Fibroblast of mammary gland (primary cell): Measurements from ENCODE around the gene EYA2.

Experiments used
- DNase-seq: peaks from one replicate; pipeline ENCODE4 v3.0.0-alpha.2; 2010; ENCODE audit warnings: low read depth
- H3K4me3 ChIP-seq: 2 replicates; pipeline ENCODE4 v1.5.1; 2011; ENCODE audit warnings: low read depth, mild to moderate bottlenecking, low read length, moderate library complexity; ENCODE audit not compliant: control insufficient read depth
- CTCF ChIP-seq: conservative IDR thresholded peaks from 2 replicates; pipeline ENCODE4 v1.5.1; 2011; ENCODE audit warnings: low read depth, low read length, inconsistent platforms; ENCODE audit not compliant: control insufficient read depth, insufficient read depth

Gene EYA2

GRCh38 chr20:47020231-47020630 is 125.6 kb downstream of the EYA2 start:
- no peak for DNase-seq
- H3K4me3 ChIP-seq, result no peak overlapping the region

DNA sequence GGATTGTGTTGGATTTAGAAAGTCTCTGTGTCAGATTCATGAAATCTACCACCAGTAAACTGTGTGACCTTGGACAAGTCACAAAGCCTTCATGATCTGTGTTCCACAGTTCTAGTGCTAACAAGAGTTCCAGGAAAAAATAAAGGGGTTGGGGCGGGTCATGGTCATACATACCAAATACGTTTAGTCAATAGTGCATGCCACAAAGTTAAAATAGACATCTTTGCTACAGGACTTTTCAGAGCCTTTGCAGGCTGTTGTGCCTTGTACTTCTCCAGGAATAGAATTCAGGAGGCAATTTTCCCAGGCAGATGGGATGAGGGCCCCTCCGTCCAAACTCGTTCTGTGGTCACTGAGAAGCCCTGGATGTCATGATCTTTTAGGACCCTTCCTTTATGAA is 127.2 kb downstream of the EYA2 start:
- TF ChIP-seq CTCF, result no peak
- DNase-seq, result no peak
- H3K4me3 ChIP-seq, result no peak overlapping the region

More at GRCh38 chr20:47020231-47020630, 125.6 kb downstream of the EYA2 start:
- TF ChIP-seq CTCF, result no peak

GRCh38 chr20:47024461-47024937 is 129.9 kb downstream of the EYA2 start:
- no peak for TF ChIP-seq CTCF
- no peak for DNase-seq
- no peak overlapping the region for H3K4me3 ChIP-seq

DNA sequence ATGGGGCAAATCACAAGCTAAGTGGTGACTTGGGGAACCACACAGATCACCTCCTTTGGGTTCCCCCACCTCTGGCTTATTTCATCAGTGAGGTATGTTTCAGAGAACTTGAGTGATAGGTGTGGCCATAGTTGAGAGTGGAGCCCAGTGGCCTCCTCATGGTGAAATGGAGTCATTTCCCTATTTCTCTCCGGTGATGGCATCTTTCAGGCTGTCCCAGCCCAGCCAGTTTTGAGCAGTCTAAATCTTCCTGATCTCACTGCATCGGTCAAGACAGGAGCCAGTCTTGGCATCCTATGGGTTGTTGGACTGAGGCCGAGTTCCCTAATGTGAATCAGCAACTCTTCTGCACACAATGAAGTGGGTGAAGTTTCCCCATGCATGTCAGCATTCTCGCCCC is 132.4 kb downstream of the EYA2 start:
- DNase-seq, result no peak
- no peak for TF ChIP-seq CTCF

GRCh38 chr20:47027456-47027855 is 132.8 kb downstream of the EYA2 start:
- TF ChIP-seq CTCF, result no peak
- DNase-seq, result no peak
- no peak overlapping the region for H3K4me3 ChIP-seq

More for the DNA sequence above, 132.4 kb downstream of the EYA2 start:
- no peak overlapping the region for H3K4me3 ChIP-seq

- H3K4me3 ChIP-seq, result no peak overlapping the region
- TF ChIP-seq CTCF, result no peak
- no peak for DNase-seq
Observed at GRCh38 chr20:47028487-47028886, 133.8 kb downstream of the EYA2 start.

- no peak for DNase-seq
- no peak overlapping the region for H3K4me3 ChIP-seq
- TF ChIP-seq CTCF, result no peak
Observed at GRCh38 chr20:47029845-47030244, 135.2 kb downstream of the EYA2 start.
